GM12872 (cell line): ENCODE measurements around the gene SHANK3.

ENCODE experiments used
- TF ChIP-seq, protein P1 (sequence below): IDR thresholded peaks from 3 replicates; pipeline ENCODE4 v1.5.1; 2011; ENCODE audit warnings: low read depth, mild to moderate bottlenecking, low read length, moderate library complexity; ENCODE audit not compliant: insufficient read depth

Gene SHANK3

DNA sequence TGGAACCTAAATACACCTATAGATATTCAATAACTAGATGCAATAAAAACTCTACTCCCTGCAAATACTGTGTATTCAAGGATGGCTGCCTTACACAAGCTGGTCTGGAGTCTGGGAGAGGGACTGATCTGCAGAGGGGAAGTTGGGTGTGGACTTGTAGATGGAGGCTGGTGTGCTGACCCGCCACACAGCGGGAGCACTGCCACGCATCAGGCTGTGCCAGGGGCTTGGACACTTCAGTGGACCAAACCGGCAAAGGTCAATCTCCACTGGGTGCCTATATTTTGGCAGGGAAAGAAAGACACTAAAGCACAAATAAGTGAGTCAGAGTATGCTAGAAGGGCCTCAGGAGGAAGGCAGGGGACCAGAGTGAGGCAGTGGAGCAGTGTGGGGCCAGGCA lies 2.1 kb upstream of the SHANK3 start:
- TF ChIP-seq, protein P1, sequence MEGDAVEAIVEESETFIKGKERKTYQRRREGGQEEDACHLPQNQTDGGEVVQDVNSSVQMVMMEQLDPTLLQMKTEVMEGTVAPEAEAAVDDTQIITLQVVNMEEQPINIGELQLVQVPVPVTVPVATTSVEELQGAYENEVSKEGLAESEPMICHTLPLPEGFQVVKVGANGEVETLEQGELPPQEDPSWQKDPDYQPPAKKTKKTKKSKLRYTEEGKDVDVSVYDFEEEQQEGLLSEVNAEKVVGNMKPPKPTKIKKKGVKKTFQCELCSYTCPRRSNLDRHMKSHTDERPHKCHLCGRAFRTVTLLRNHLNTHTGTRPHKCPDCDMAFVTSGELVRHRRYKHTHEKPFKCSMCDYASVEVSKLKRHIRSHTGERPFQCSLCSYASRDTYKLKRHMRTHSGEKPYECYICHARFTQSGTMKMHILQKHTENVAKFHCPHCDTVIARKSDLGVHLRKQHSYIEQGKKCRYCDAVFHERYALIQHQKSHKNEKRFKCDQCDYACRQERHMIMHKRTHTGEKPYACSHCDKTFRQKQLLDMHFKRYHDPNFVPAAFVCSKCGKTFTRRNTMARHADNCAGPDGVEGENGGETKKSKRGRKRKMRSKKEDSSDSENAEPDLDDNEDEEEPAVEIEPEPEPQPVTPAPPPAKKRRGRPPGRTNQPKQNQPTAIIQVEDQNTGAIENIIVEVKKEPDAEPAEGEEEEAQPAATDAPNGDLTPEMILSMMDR: no peak

DNA sequence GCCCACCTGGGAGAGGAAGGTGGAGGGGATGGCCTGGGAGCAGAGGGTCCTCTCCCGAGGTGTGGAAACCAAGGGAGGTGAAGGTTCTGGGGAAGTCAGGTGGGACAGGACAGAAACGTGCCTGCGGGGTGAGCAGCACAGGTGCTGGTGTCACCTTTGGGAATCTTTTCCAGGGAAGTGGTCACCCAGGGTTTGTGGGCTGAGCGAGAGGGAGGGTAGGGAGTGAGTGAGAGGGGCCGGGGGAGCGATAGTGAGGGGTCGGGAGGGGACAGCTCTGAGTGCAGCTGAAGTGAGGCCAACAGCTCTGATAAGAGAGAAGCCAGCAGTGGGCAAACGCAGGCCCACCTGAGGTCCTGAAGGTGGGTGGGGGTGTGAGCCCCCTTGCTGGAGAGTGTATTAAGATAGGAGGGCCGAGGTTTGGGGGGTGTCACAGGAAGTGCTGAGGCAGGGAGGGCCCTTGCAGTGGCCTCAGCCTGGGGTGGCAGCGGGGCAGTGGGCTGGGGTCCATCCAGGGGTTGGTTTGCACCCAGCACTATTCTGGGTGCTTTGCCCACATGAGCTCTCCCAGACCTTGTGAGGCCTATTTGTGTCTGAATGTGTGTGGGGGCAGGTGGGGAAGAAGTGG lies 1.6 kb upstream of the SHANK3 start:
- TF ChIP-seq, protein P1: no peak

DNA sequence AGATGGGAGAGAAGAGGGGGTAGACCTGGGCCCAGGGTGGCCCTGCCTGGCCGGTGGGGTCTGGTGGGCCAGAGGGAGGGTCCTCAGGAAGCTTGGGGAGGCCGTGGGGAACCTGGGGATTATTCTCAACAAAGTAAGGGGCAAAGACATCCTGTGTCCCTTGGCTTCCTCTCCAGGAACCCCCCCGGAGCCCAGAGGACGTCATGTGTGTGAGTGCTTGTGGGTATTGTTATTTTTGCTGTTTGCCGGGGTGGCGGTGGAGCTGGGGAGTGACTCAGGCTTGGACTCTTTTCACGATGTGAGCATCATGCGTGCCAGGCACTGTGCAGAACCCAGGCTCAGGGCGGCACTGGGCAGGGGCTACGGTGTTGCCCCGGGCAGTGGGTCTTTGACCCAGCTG lies 982 bp upstream of the SHANK3 start:
- TF ChIP-seq, protein P1: no peak

DNA sequence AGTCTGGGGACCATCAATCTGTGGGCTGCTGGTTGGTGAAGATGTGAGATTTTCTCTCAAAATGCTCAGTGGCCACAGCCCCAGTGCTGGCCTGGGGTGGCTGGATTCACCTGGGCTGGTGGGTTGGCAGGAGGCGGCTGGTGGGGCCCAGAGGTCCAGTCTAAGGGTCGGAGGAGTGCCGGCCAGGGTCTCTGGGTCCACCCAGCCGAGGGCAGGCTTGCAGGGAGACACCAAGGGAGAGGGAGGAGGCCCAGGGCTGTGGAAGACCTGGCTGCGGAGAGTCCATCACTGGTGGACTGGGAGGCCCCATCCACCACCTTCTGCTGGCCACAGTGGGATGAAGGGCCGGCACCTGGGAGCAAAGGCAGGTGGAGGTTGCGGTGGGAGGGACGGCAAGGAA lies 582 bp upstream of the SHANK3 start:
- TF ChIP-seq, protein P1: no peak

DNA sequence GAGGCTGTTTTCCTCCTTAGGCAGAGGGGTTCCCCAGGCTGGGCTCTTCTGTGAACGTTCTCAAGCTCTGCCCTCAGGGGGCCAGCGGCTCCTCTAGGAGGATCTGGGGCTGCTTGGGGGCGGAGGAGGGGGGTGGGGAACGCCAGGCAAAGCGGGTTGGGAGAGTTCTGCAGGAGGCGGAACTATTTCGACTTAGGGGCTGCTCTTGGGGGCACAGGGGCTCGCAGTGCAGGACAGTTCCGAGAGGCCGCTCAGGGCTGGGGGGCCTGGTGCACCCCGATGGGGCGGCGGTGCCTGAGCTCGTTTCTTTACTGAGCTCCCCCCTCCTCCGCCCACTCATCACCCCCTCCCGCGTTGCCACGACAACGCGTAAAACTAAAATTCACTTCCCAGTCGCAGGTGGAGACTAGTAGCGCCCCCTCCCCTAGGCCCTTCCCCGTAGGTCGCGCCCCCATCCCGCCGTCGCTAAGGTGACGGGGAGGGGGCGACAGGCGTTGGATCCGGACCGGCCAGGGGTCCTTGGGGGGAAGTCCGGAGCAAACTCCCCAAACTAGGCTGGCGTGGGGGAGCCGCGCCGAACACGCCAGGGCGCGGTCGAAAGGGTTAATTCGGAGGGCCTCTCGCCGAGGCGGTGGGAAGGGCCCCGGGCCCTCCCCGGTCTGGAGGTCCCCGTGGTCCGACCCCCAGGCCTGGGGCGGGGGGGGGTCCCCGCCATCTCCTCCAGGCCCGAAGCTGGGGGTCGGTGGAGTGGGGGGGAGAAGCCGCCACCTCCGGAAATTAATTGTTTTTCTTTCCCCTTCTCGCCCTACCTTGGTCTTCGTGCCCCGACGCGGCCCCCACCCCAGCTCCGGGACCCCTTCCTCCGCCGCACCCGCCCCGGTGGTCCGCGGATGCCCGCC lies 857 bp downstream of the SHANK3 start:
- TF ChIP-seq, protein P1: no peak

DNA sequence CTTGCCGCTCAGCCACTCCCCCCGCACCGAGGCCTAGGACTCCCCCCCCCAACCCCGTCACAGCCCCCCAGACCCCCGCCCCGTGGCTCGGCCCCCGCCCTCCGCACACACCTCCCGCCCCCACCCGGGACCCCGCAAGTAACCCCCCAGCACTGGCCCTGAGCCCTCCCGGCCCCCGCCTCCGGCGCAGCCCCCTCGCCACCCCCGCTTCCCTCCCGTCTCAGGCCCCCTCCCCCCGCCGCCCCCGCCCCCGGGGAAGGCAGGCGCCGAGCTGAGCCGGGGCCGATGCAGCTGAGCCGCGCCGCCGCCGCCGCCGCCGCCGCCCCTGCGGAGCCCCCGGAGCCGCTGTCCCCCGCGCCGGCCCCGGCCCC lies 1.5 kb downstream of the SHANK3 start:
- TF ChIP-seq, protein P1: no peak

DNA sequence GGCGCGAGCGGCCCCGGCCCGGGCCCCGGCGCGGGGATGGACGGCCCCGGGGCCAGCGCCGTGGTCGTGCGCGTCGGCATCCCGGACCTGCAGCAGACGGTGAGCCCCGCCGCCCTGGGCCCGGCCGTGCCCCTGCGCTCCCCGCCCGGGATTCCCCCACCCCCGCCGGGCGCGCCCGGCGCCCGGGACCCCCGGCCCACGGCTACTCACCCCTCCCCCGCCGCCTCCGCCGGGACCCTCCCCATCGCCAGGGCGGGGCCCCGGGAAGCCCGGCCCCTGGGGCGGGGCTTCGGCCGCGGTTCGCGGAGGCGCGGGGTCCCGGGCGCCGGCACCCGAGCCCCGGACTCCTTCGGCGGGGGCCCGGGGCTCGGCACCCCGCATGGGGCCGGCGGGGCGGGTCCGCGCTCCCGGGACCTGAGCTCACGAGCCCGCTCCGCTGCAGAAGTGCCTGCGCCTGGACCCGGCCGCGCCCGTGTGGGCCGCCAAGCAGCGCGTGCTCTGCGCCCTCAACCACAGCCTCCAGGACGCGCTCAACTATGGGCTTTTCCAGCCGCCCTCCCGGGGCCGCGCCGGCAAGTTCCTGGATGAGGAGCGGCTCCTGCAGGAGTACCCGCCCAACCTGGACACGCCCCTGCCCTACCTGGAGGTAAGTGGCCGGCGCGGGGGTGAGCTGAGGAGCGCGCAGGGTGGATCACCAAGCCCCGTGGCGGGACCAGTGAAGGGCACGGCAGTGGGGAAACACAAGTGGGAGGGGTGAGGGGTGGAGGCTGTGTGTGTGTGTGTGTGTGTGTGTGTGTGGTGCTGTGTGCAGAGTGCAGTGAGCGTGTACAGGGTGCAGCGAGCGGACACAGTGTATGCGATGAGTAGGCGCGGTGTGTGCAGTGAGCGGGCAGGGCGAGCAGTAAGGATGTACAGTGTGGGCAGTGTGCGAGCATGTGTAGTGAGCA lies 2.3 kb downstream of the SHANK3 start:
- TF ChIP-seq, protein P1: no peak
